GM23338 (cell line): Measurements from ENCODE around the gene POGZ.

Experiments
- CREB1 ChIP-seq: fragments of 250-450 bp; sonication (Bioruptor Pico); IDR thresholded peaks from 2 replicates; pipeline ENCODE4 v1.5.0; 2020; ENCODE audit warnings: low read depth, mild to moderate bottlenecking, moderate library complexity
- CTCF ChIP-seq, 2 experiments: fragments of 200-600 bp in 1 of 2; sonication (generic) in 1 of 2; conservative IDR thresholded peaks; 2 replicates each; pipeline versions ENCODE4 v1.5.1 to v1.6.1; 2016 to 2017; ENCODE audit warnings: antibody characterized with exemption in 2 of 2, low read depth in 2 of 2, mild to moderate bottlenecking in 2 of 2, moderate library complexity in 1 of 2
- ETS1 ChIP-seq: IDR thresholded peaks from 2 replicates; pipeline ENCODE4 v1.6.1; 2016; ENCODE audit warnings: antibody characterized with exemption
- EZH2 ChIP-seq: fragments of 200-600 bp; sonication (generic); IDR thresholded peaks from one replicate; pipeline ENCODE4 v1.8.0; 2017; ENCODE audit warnings: antibody characterized with exemption, mild to moderate bottlenecking, low read depth; ENCODE audit not compliant: unreplicated experiment
- EZH2phosphoT487 ChIP-seq: fragments of 200-600 bp; sonication (generic); IDR thresholded peaks from one replicate; pipeline ENCODE4 v1.8.1; 2018; ENCODE audit warnings: antibody characterized with exemption; ENCODE audit not compliant: unreplicated experiment
- JUNB ChIP-seq: IDR thresholded peaks from one replicate; pipeline ENCODE4 v1.6.1; 2016; ENCODE audit warnings: antibody characterized with exemption; ENCODE audit not compliant: unreplicated experiment
- NANOG ChIP-seq: IDR thresholded peaks from 2 replicates; pipeline ENCODE4 v1.6.1; 2016; ENCODE audit warnings: antibody characterized with exemption, borderline replicate concordance
- POLR2AphosphoS5 ChIP-seq: IDR thresholded peaks from 2 replicates; pipeline ENCODE4 v1.6.1; 2016; ENCODE audit warnings: antibody characterized with exemption, low read depth
- REST ChIP-seq: IDR thresholded peaks from one replicate; pipeline ENCODE4 v1.6.1; 2018; ENCODE audit warnings: antibody characterized with exemption; ENCODE audit not compliant: unreplicated experiment
- STAT1 ChIP-seq: IDR thresholded peaks from one replicate; pipeline ENCODE4 v1.6.1; 2016; ENCODE audit warnings: antibody characterized with exemption; ENCODE audit not compliant: unreplicated experiment
- ZNF331 ChIP-seq: fragments of 250-450 bp; sonication (Bioruptor Pico); IDR thresholded peaks from 2 replicates; pipeline ENCODE4 v1.5.0; 2020; ENCODE audit warnings: low read depth, mild to moderate bottlenecking, moderate library complexity

- TF ChIP-seq CTCF (conservative IDR thresholded peaks at IDR 0.05; ENCODE audit: low read depth in 2 of 2) (peak; percentile 70 to 77), ETS1 (no peak), EZH2 (no peak), STAT1 (no peak), POLR2AphosphoS5 (no peak), CREB1 (no peak), EZH2phosphoT487 (no peak), REST (no peak), JUNB (no peak), NANOG (no peak), ZNF331 (no peak)
Measured at GRCh38 chr1:151443846-151444782, 15.2 kb downstream of the POGZ start.
